IMR-90 (cell line): ENCODE data around the gene DNAH3. TPM values are rescaled to one million over a fixed set of nuclear protein-coding genes. Genes with fewer than 3 reads are reported as not detected.

Source experiments
- ATAC-seq: fragments of 200-7000 bp; cut with Tn5 transposase; 2 replicates; pipeline ENCODE4 v1.9.1; 2020; ENCODE audit warnings: low read depth, mild to moderate bottlenecking, moderate library complexity
- BruUV-seq: library from RNA; stranded (reverse); fragments of 400-500 nt; replicated peaks from 2 replicates; lab custom pipeline; 2021; lab: Mats Ljungman, UMichigan
- CTCF ChIA-PET: fragments of 300-600 bp; formaldehyde crosslinking; extraction: SDS; loops from one replicate; lab custom pipeline; 2021; ENCODE audit warnings: antibody characterized with exemption; lab: Yijun Ruan, JAX
- POLR2A ChIA-PET: fragments of 300-600 bp; sonication (Branson Sonifier 250); formaldehyde crosslinking; loops from one replicate; lab custom pipeline; 2022; ENCODE audit warnings: antibody characterized with exemption; ENCODE audit not compliant: unreplicated experiment; lab: Charles Lee
- DNase-seq: peaks from one replicate; pipeline ENCODE4 v3.0.0; 2013
- H2AFZ ChIP-seq: replicated peaks from 2 replicates; pipeline ENCODE3; 2013; ENCODE audit warnings: low read length, mild to moderate bottlenecking; ENCODE audit not compliant: poor library complexity
- H2AK5ac ChIP-seq: 2 replicates; pipeline ENCODE4 v1.6.1; 2013; ENCODE audit warnings: low read depth, low read length, inconsistent platforms
- H2AK9ac ChIP-seq: replicated peaks from 2 replicates; pipeline ENCODE3; 2013; ENCODE audit warnings: mild to moderate bottlenecking, low read depth, low read length, moderate library complexity; ENCODE audit not compliant: poor library complexity
- H2BK120ac ChIP-seq: 2 replicates; pipeline ENCODE4 v1.6.1; 2013; ENCODE audit warnings: low read depth, low read length, inconsistent platforms
- H2BK15ac ChIP-seq: 3 replicates; pipeline ENCODE4 v1.6.1; 2013; ENCODE audit warnings: low read depth, low read length, inconsistent platforms
- H2BK20ac ChIP-seq: 2 replicates; pipeline ENCODE4 v1.6.1; 2013; ENCODE audit warnings: low read depth, mild to moderate bottlenecking, inconsistent platforms, low read length, moderate library complexity
- H2BK5ac ChIP-seq: 2 replicates; pipeline ENCODE4 v1.6.1; 2013; ENCODE audit warnings: mild to moderate bottlenecking, low read depth, low read length, inconsistent platforms; ENCODE audit not compliant: poor library complexity, severe bottlenecking
- H3K14ac ChIP-seq: replicated peaks from 2 replicates; pipeline ENCODE4 v1.6.1; 2013; ENCODE audit warnings: low read depth, low read length, inconsistent platforms
- H3K18ac ChIP-seq: 2 replicates; pipeline ENCODE4 v1.6.1; 2013; ENCODE audit warnings: low read depth, low read length, control low read depth
- H3K23ac ChIP-seq: 2 replicates; pipeline ENCODE4 v1.6.1; 2013; ENCODE audit warnings: low read depth, low read length, inconsistent platforms
- H3K27ac ChIP-seq: 2 replicates; pipeline ENCODE4 v1.5.1; 2013; ENCODE audit warnings: mild to moderate bottlenecking, control low read depth, low read length; ENCODE audit not compliant: insufficient read depth
- H3K27me3 ChIP-seq: 2 replicates; pipeline ENCODE4 v1.6.1; 2013; ENCODE audit warnings: low read length; ENCODE audit not compliant: control insufficient read depth, insufficient read depth
- H3K36me3 ChIP-seq: 2 replicates; pipeline ENCODE4 v1.6.1; 2013; ENCODE audit warnings: low read length, mixed read lengths; ENCODE audit not compliant: control insufficient read depth, insufficient read depth
- H3K4ac ChIP-seq: 2 replicates; pipeline ENCODE4 v1.6.1; 2013; ENCODE audit warnings: low read depth, low read length, inconsistent platforms
- H3K4me1 ChIP-seq: 2 replicates; pipeline ENCODE4 v1.6.1; 2013; ENCODE audit warnings: low read length, mixed read lengths; ENCODE audit not compliant: control insufficient read depth, insufficient read depth
- H3K4me2 ChIP-seq: 2 replicates; pipeline ENCODE4 v1.6.1; 2013; ENCODE audit warnings: low read depth, mild to moderate bottlenecking, control low read depth, low read length, moderate library complexity
- H3K4me3 ChIP-seq: 2 replicates; pipeline ENCODE4 v1.5.1; 2013; ENCODE audit warnings: low read depth, mild to moderate bottlenecking, control low read depth, low read length, moderate library complexity; ENCODE audit not compliant: insufficient read depth
- H3K56ac ChIP-seq: 2 replicates; pipeline ENCODE4 v1.6.1; 2013; ENCODE audit warnings: low read length, inconsistent platforms; ENCODE audit not compliant: insufficient read depth; ENCODE audit errors: extremely low read depth
- H3K79me1 ChIP-seq, 2 experiments: 2 replicates each; pipeline ENCODE4 v1.6.1; 2013; ENCODE audit warnings: low read length in 2 of 2, inconsistent platforms in 1 of 2, low read depth in 1 of 2
- H3K9ac ChIP-seq: 2 replicates; pipeline ENCODE4 v1.6.1; 2013; ENCODE audit warnings: low read depth, low read length, control low read depth
- H3K9me1 ChIP-seq: 2 replicates; pipeline ENCODE4 v1.6.1; 2013; ENCODE audit warnings: low read length, inconsistent platforms; ENCODE audit not compliant: insufficient read depth
- H3K9me3 ChIP-seq: 2 replicates; pipeline ENCODE4 v1.6.1; 2013; ENCODE audit warnings: low read length; ENCODE audit not compliant: control insufficient read depth, insufficient read depth
- H4K20me1 ChIP-seq: 2 replicates; pipeline ENCODE4 v1.6.1; 2013; ENCODE audit warnings: low read length, inconsistent platforms; ENCODE audit not compliant: insufficient read depth
- H4K5ac ChIP-seq: 2 replicates; pipeline ENCODE4 v1.6.1; 2013; ENCODE audit warnings: mild to moderate bottlenecking, low read depth, low read length, control low read depth
- H4K8ac ChIP-seq, 2 experiments: 2 replicates each; pipeline ENCODE4 v1.6.1; 2013; ENCODE audit warnings: low read depth in 2 of 2, low read length in 2 of 2, control low read depth in 1 of 2, inconsistent platforms in 1 of 2
- H4K91ac ChIP-seq: 2 replicates; pipeline ENCODE4 v1.6.1; 2013; ENCODE audit warnings: low read depth, low read length, inconsistent platforms; ENCODE audit not compliant: insufficient read depth
- MAFK ChIP-seq: IDR thresholded peaks from 2 replicates; pipeline ENCODE4 v1.6.1; 2012; ENCODE audit warnings: low read depth, low read length, improper control_type of control experiment
- MXI1 ChIP-seq: IDR thresholded peaks from 2 replicates; pipeline ENCODE4 v1.6.1; 2012; ENCODE audit warnings: low read depth, mild to moderate bottlenecking, low read length, moderate library complexity, borderline replicate concordance
- SMC3 ChIP-seq: fragments of 150-350 bp; IDR thresholded peaks from 2 replicates; pipeline ENCODE4 v1.6.1; 2016; ENCODE audit warnings: low read depth, mild to moderate bottlenecking, antibody characterized with exemption, low read length, moderate library complexity
- dilution Hi-C: fragments of 300-500 bp; cut with HindIII; formaldehyde crosslinking; loops from one replicate; pipeline ENCODE4 v1.14.3; 2018; ENCODE audit warnings: low sequenced_read_pairs; ENCODE audit not compliant: unreplicated experiment
- in situ Hi-C: fragments of 300-500 bp; cut with MboI; formaldehyde crosslinking; loops from 3 replicates; pipeline ENCODE4 v1.14.3; 2019; ENCODE audit warnings: low sequenced_read_pairs, inconsistent platforms, mixed read lengths
- intact Hi-C: fragments of 100-400 bp; cut with micrococcal nuclease; formaldehyde crosslinking; loops from 2 replicates; pipeline ENCODE4 v1.10.0; 2022
- polyA plus RNA-seq, 3 experiments: library from polyadenylated mRNA; depleted of rRNA; stranded (reverse); fragments of >200 nt; gene quantifications; 2 replicates each; pipeline ENCODE4 v1.2.3, GENCODE V29; 2012; ENCODE audit warnings: low replicate concordance in 1 of 3
- total RNA-seq: library from RNA; depleted of rRNA; stranded (reverse); fragments of >200 nt; gene quantifications from 2 replicates; pipeline ENCODE4 v1.2.3, GENCODE V29; 2012

DNAH3 gene
- total and polyA plus RNA-seq, 2 of the 4 experiments (the other 2 are of a cell fraction), result not detected

GRCh38 chr16:20939611-20940010, 211.0 kb downstream of the DNAH3 start:
- no peak overlapping the region for H2BK120ac ChIP-seq
- H2BK20ac ChIP-seq, result no peak overlapping the region
- CTCF ChIA-PET, result interaction anchor here (0.6 kb wide), 1 partner anchor 182 kb away, joined by 5 read pairs; no protein-coding TSS in a partner anchor
- BruUV-seq, result no TSS peak
- no peak overlapping the region for H2AFZ ChIP-seq
- no peaks in the 10 kb centered on the region for H3K9me1 ChIP-seq
- ATAC-seq (no peak), DNase-seq (no peak)
- no peak overlapping the region for H4K8ac ChIP-seq
- POLR2A ChIA-PET, result no interaction called here
- dilution Hi-C loops, result no loop called here
- in situ Hi-C loops, result no loop called here
- H4K5ac ChIP-seq, result no peak overlapping the region
- no peak overlapping the region for H3K18ac ChIP-seq
- H3K9ac ChIP-seq, result no peak overlapping the region
- H3K14ac ChIP-seq, result no peak overlapping the region
- no peak overlapping the region for H3K56ac ChIP-seq
- no peak overlapping the region for H3K4me3 ChIP-seq
- no peak overlapping the region for H3K4ac ChIP-seq
- no peaks in the 10 kb centered on the region; the same call in 1 of the 2 replicates for H3K27me3 ChIP-seq
- H2BK5ac ChIP-seq, result no peak overlapping the region
- H2BK15ac ChIP-seq, result no peak overlapping the region
- no peak overlapping the region for H3K4me2 ChIP-seq
- H2AK9ac ChIP-seq, result no peak overlapping the region
- no peak for TF ChIP-seq MAFK
- no peak for TF ChIP-seq MXI1
- TF ChIP-seq SMC3, result no peak
- intact Hi-C loops, result no loop called here
- no peaks in the 10 kb centered on the region for H4K20me1 ChIP-seq
- no peaks in the 10 kb centered on the region for H3K36me3 ChIP-seq
- no peaks in the 10 kb centered on the region for H3K79me1 ChIP-seq
- H2AK5ac ChIP-seq, result no peak overlapping the region
- H4K91ac ChIP-seq, result no peak overlapping the region
- no peaks in the 10 kb centered on the region for H3K9me3 ChIP-seq
- H3K4me1 ChIP-seq, result no peaks in the 10 kb centered on the region
- no peak overlapping the region for H3K27ac ChIP-seq
- H3K23ac ChIP-seq, result no peak overlapping the region
